Stomach (tissue), 9 donors: ENCODE data around the gene DNAL4. TPM values are rescaled to one million over a fixed set of nuclear protein-coding genes. Genes with fewer than 3 reads are reported as not detected.

Source experiments
- DNase-seq, 2 donors: peaks; one replicate each; pipeline versions ENCODE4 v3.0.0 to v3.0.0-alpha.2; 2013 to 2019
- H3K27ac ChIP-seq, 5 donors: fragments of 200-600 bp in 4 of 5; sonication (generic) in 4 of 5; one replicate each; pipeline ENCODE4 v1.5.1; 2013 to 2019; ENCODE audit warnings: mild to moderate bottlenecking in 1 of 5, moderate library complexity in 1 of 5
- H3K27me3 ChIP-seq, 3 donors: fragments of 200-600 bp; sonication (generic); one replicate each; pipeline ENCODE4 v1.5.1; 2017 to 2019; ENCODE audit warnings: mixed run types in 1 of 3
- H3K36me3 ChIP-seq, 4 donors: fragments of 200-600 bp; sonication (generic); 1 replicate in 3 of 4; 2 replicates in 1 of 4; pipeline ENCODE4 v1.5.1; 2016 to 2019
- H3K4me1 ChIP-seq, 4 donors: fragments of 200-600 bp; sonication (generic); one replicate each; pipeline ENCODE4 v1.5.1; 2016 to 2019
- H3K4me3 ChIP-seq, 4 donors: fragments of 200-600 bp; sonication (generic) in 3 of 4; one replicate each; pipeline ENCODE4 v1.5.1; 2016 to 2019; ENCODE audit warnings: mild to moderate bottlenecking in 1 of 4
- H3K9me3 ChIP-seq, 4 donors: fragments of 200-600 bp; sonication (generic); one replicate each; pipeline ENCODE4 v1.5.1; 2016 to 2019
- CTCF ChIP-seq, 7 experiments: fragments of 450-650 bp in 4 of 7; fragments of 200-600 bp in 3 of 7; sonication (generic) in 3 of 7; IDR thresholded peaks; one replicate each; pipeline ENCODE4 v1.5.1; 2016 to 2019; ENCODE audit warnings: antibody characterized with exemption in 7 of 7, control low read depth in 2 of 7, mild to moderate bottlenecking in 1 of 7
- EP300 ChIP-seq: sonication (generic); formaldehyde crosslinking; IDR thresholded peaks from one replicate; pipeline ENCODE4 v1.6.1; 2017; ENCODE audit warnings: antibody characterized with exemption
- POLR2A ChIP-seq, 4 donors: fragments of 450-650 bp; IDR thresholded peaks; one replicate each; pipeline ENCODE4 v1.6.1; 2016; ENCODE audit warnings: antibody characterized with exemption in 4 of 4, control low read depth in 2 of 4, mild to moderate bottlenecking in 1 of 4, moderate library complexity in 1 of 4
- POLR2AphosphoS5 ChIP-seq, 3 donors: sonication (generic); formaldehyde crosslinking; IDR thresholded peaks; one replicate each; pipeline ENCODE4 v1.6.1; 2016; ENCODE audit warnings: antibody characterized with exemption in 3 of 3
- WGBS, 5 donors: extraction: QIAGEN DNeasy Blood & Tissue Kit in 3 of 5; methylation state at CpG; one replicate each; pipeline versions ENCODE4 v1.1.5 to v1.1.7; 2013 to 2018; 5-methylcytosine and 5-hydroxymethylcytosine counted together
- intact Hi-C: fragments of 100-400 bp; cut with DNase I; formaldehyde crosslinking; loops from one replicate; pipeline ENCODE4 v1.15.1; 2023; ENCODE audit warnings: low total_unique reads
- polyA plus RNA-seq, 3 donors: library from polyadenylated mRNA; stranded (reverse); fragments of 200-250 nt; gene quantifications; one replicate each; pipeline ENCODE4 v1.2.3, GENCODE V29; 2013
- total RNA-seq, 5 donors: library from RNA; depleted of rRNA; stranded (reverse); fragments of >200 nt; gene quantifications; one replicate each; pipeline versions ENCODE4 v1.1.0 to v1.2.3, GENCODE V29; 2014 to 2016
- donor health status: healthy with polysubstance abuse.
- donor health status: Bipolar disorder and iron deficiency.
- donor health status: healthy.

The DNAL4 gene
- total and polyA plus RNA-seq, 8 donors, result 0.58 to 33.0 (median 15.9) TPM

- WGBS, 5 donors, result 19 to 24% (median 21%) methylated on average over 9 of the region's 9 CpGs
- intact Hi-C loops, result no loop called here
- TF ChIP-seq POLR2AphosphoS5 (IDR thresholded peaks at IDR 0.05) (no peak), EP300 (no peak), CTCF (IDR thresholded peaks at IDR 0.05) (no peak), POLR2A (IDR thresholded peaks at IDR 0.05) (no peak)
- H3K27me3 ChIP-seq, result peaks cover 0 to 11% (median 9%) of the 10 kb centered on the region in 3 donors
- no peaks in the 10 kb centered on the region for H3K9me3 ChIP-seq
- peaks cover 19 to 29% (median 24%) of the 10 kb centered on the region in 4 donors for H3K4me1 ChIP-seq
- H3K4me3 ChIP-seq, result peak overlapping the region; percentile 76 to 94 (median 90)
- H3K36me3 ChIP-seq, result peaks cover 0 to 13% (median 12%) of the 10 kb centered on the region in 4 donors
- peak overlapping the region; percentile 68 to 91 (median 85) for H3K27ac ChIP-seq
- no peak for DNase-seq
These were observed 626 bp downstream of the DNAL4 start for GRCh38 chr22:38793317-38793716.

GRCh38 chr22:38792833-38793232 lies 1.1 kb downstream of the DNAL4 start:
- peak overlapping the region; percentile 76 to 94 (median 90) for H3K4me3 ChIP-seq
- DNase-seq, result no peak
- no peak for TF ChIP-seq POLR2A (IDR thresholded peaks at IDR 0.05)
- no peak for TF ChIP-seq POLR2AphosphoS5 (IDR thresholded peaks at IDR 0.05)
- TF ChIP-seq EP300, result no peak
- TF ChIP-seq CTCF (IDR thresholded peaks at IDR 0.05), result no peak
- peaks cover 0 to 13% (median 12%) of the 10 kb centered on the region in 4 donors for H3K36me3 ChIP-seq
- H3K9me3 ChIP-seq, result no peaks in the 10 kb centered on the region
- intact Hi-C loops, result no loop called here
- peaks cover 19 to 34% (median 28%) of the 10 kb centered on the region in 4 donors for H3K4me1 ChIP-seq
- 53 to 58% (median 57%) methylated on average over 4 of the region's 4 CpGs for WGBS, 5 donors
- peak overlapping the region in 3 of 5 donors; percentile 85 to 91 (median 88) for H3K27ac ChIP-seq
- H3K27me3 ChIP-seq, result peaks cover 0 to 9% (median 4%) of the 10 kb centered on the region in 3 donors

GRCh38 chr22:38789606-38790005 lies 4.3 kb downstream of the DNAL4 start:
- intact Hi-C loops, result no loop called here
- H3K27me3 ChIP-seq, result no peaks in the 10 kb centered on the region
- 74 to 95% (median 92%) methylated on average over 4 of the region's 4 CpGs for WGBS, 5 donors
- no peak for TF ChIP-seq POLR2A (IDR thresholded peaks at IDR 0.05)
- TF ChIP-seq POLR2AphosphoS5 (IDR thresholded peaks at IDR 0.05), result no peak
- no peak for TF ChIP-seq CTCF (IDR thresholded peaks at IDR 0.05)
- no peak for TF ChIP-seq EP300
- H3K4me1 ChIP-seq, result peaks cover 19 to 59% (median 47%) of the 10 kb centered on the region in 4 donors
- peak overlapping the region in 3 of 5 donors; percentile 75 to 80 (median 77) for H3K27ac ChIP-seq
- H3K9me3 ChIP-seq, result no peaks in the 10 kb centered on the region
- no peak overlapping the region for H3K4me3 ChIP-seq
- peaks cover 0 to 17% (median 12%) of the 10 kb centered on the region in 4 donors for H3K36me3 ChIP-seq
- no peak for DNase-seq

GRCh38 chr22:38788846-38789245 lies 5.1 kb downstream of the DNAL4 start:
- no peaks in the 10 kb centered on the region for H3K27me3 ChIP-seq
- H3K9me3 ChIP-seq, result no peaks in the 10 kb centered on the region
- WGBS, 5 donors, result 34 to 71% (median 61%) methylated on average over 6 of the region's 6 CpGs
- H3K27ac ChIP-seq, result peak overlapping the region in 4 of 5 donors; percentile 69 to 80 (median 76)
- no peak overlapping the region for H3K4me3 ChIP-seq
- peaks cover 19 to 54% (median 43%) of the 10 kb centered on the region in 4 donors for H3K4me1 ChIP-seq
- peaks cover 0 to 17% (median 12%) of the 10 kb centered on the region in 4 donors for H3K36me3 ChIP-seq
- intact Hi-C loops, result no loop called here
- DNase-seq, result no peak
- TF ChIP-seq EP300 (no peak), POLR2AphosphoS5 (IDR thresholded peaks at IDR 0.05) (no peak), CTCF (IDR thresholded peaks at IDR 0.05) (no peak), POLR2A (IDR thresholded peaks at IDR 0.05) (no peak)
